DND-41 (cell line): ENCODE results near the gene TMEM91.

Source experiments
- ATAC-seq: fragments of 200-7000 bp; cut with Tn5 transposase; 3 replicates; pipeline ENCODE4 v1.9.1; 2021; ENCODE audit warnings: low read depth; ENCODE audit not compliant: insufficient read depth
- DNase-seq: peaks from one replicate; pipeline ENCODE4 v3.0.0-alpha.2; 2020
- H2AFZ ChIP-seq: 2 replicates; pipeline ENCODE4 v1.6.0; 2012; ENCODE audit warnings: low read depth, low read length
- H3K27ac ChIP-seq: 2 replicates; pipeline ENCODE4 v1.5.1; 2012; ENCODE audit warnings: low read length, inconsistent platforms
- H3K27me3 ChIP-seq: fragments of 200-600 bp; sonication (generic); 2 replicates; pipeline ENCODE4 v1.6.0; 2012; ENCODE audit warnings: low read length, mild to moderate bottlenecking, inconsistent platforms; ENCODE audit not compliant: insufficient read depth, poor library complexity
- H3K36me3 ChIP-seq: 2 replicates; pipeline ENCODE4 v1.5.1; 2012; ENCODE audit warnings: low read length, inconsistent platforms; ENCODE audit not compliant: insufficient read depth
- H3K4me1 ChIP-seq: 2 replicates; pipeline ENCODE4 v1.5.1; 2012; ENCODE audit warnings: mild to moderate bottlenecking, low read length; ENCODE audit not compliant: insufficient read depth
- H3K4me2 ChIP-seq: 2 replicates; pipeline ENCODE4 v1.6.0; 2012; ENCODE audit warnings: mild to moderate bottlenecking, moderate library complexity, low read length, inconsistent platforms; ENCODE audit not compliant: insufficient read depth
- H3K4me3 ChIP-seq, 2 experiments: fragments of 200-600 bp in 1 of 2; shearing (Covaris generic) in 1 of 2; 2 replicates each; pipeline ENCODE4 v1.5.1; 2012 to 2016; ENCODE audit warnings: inconsistent platforms in 2 of 2, low read length in 2 of 2, mild to moderate bottlenecking in 2 of 2, low read depth in 1 of 2, moderate library complexity in 1 of 2
- H3K79me2 ChIP-seq: 2 replicates; pipeline ENCODE4 v1.6.0; 2012; ENCODE audit warnings: low read length, inconsistent platforms; ENCODE audit not compliant: insufficient read depth
- H3K9ac ChIP-seq: 2 replicates; pipeline ENCODE4 v1.6.0; 2012; ENCODE audit warnings: low read depth, mild to moderate bottlenecking, inconsistent platforms, low read length, moderate library complexity
- H3K9me3 ChIP-seq: 2 replicates; pipeline ENCODE4 v1.5.1; 2012; ENCODE audit warnings: low read length, moderate library complexity, mild to moderate bottlenecking, inconsistent platforms; ENCODE audit not compliant: insufficient read depth, severe bottlenecking
- H4K20me1 ChIP-seq: 2 replicates; pipeline ENCODE4 v1.6.0; 2012; ENCODE audit warnings: low read length; ENCODE audit not compliant: insufficient read depth
- CTCF ChIP-seq: IDR thresholded peaks from 2 replicates; pipeline ENCODE4 v1.5.1; 2012; ENCODE audit warnings: borderline replicate concordance, low read length, moderate library complexity, mild to moderate bottlenecking; ENCODE audit not compliant: poor library complexity, severe bottlenecking; ENCODE audit errors: extremely low read depth
- EZH2 ChIP-seq: IDR thresholded peaks from 3 replicates; pipeline ENCODE4 v1.6.1; 2012; ENCODE audit warnings: borderline replicate concordance, low read depth, mild to moderate bottlenecking, moderate library complexity, low read length, inconsistent platforms; ENCODE audit not compliant: severe bottlenecking

Gene TMEM91

GRCh38 chr19:41433171-41433570, 56.8 kb downstream of the TMEM91 start:
- DNase-seq (no peak), ATAC-seq (no peak)
- Histone ChIP-seq H3K9me3 (no peaks in the 10 kb centered on the region), H3K27ac (no peak overlapping the region), H3K79me2 (peaks cover 4% of the 10 kb centered on the region; the same call in 1 of the 2 replicates), H3K4me2 (no peak overlapping the region), H3K4me3 (no peak overlapping the region), H3K36me3 (peaks cover 45% of the 10 kb centered on the region), H3K27me3 (no peaks in the 10 kb centered on the region), H2AFZ (no peak overlapping the region), H3K4me1 (peaks cover 4% of the 10 kb centered on the region), H4K20me1 (no peaks in the 10 kb centered on the region), H3K9ac (no peak overlapping the region)
- TF ChIP-seq CTCF (no peak), EZH2 (no peak)
